K562 (cell line): ENCODE data around the gene ATP6V0C. TPM values are rescaled to one million over a fixed set of nuclear protein-coding genes. Genes with fewer than 3 reads are reported as not detected.
A peak's percentile ranks its signal among the peaks of the same experiment; 100 is the strongest.

Experiments used
- CTBP1 ChIP-seq: fragments of 450-650 bp; IDR thresholded peaks from 2 replicates; pipeline ENCODE4 v1.6.1; 2016; ENCODE audit warnings: borderline replicate concordance
- LEF1 ChIP-seq: fragments of 450-650 bp; IDR thresholded peaks from 2 replicates; pipeline ENCODE4 v1.6.1; 2016; ENCODE audit warnings: mild to moderate bottlenecking
- MYC ChIP-seq, 2 experiments: fragments of 250-450 bp in 1 of 2; sonication (Bioruptor Pico) in 1 of 2; IDR thresholded peaks; 2 replicates each; pipeline versions ENCODE4 v1.5.1 to v1.6.1; 2012 to 2021; ENCODE audit warnings: low read depth in 2 of 2, borderline replicate concordance in 1 of 2, improper control_type of control experiment in 1 of 2, low read length in 1 of 2, mild to moderate bottlenecking in 1 of 2, moderate library complexity in 1 of 2
- NCOR1 ChIP-seq: fragments of 450-650 bp; IDR thresholded peaks from 2 replicates; pipeline ENCODE4 v1.6.1; 2016; ENCODE audit warnings: mild to moderate bottlenecking, moderate library complexity
- NFIC ChIP-seq: fragments of 450-650 bp; IDR thresholded peaks from 2 replicates; pipeline ENCODE4 v1.6.1; 2017; ENCODE audit warnings: mild to moderate bottlenecking, inconsistent platforms
- NR2C2 ChIP-seq, 2 experiments: fragments of 200-800 bp in 1 of 2; sonication (Bioruptor generic) in 1 of 2; sonication (generic) in 1 of 2; formaldehyde crosslinking in 1 of 2; IDR thresholded peaks; 2 replicates each; pipeline versions ENCODE4 v1.6.1 to v1.8.0; 2016 to 2022; ENCODE audit warnings: mild to moderate bottlenecking in 1 of 2, missing compliant biosample characterization in 1 of 2, missing genetic modification characterization in 1 of 2, missing genetic modification reagents in 1 of 2
- PTRF ChIP-seq: fragments of 450-650 bp; IDR thresholded peaks from 2 replicates; pipeline ENCODE4 v1.6.1; 2016; ENCODE audit warnings: mild to moderate bottlenecking, missing genetic modification characterization, missing compliant biosample characterization
- RAD21 ChIP-seq, 2 experiments: fragments of 250-450 bp in 1 of 2; fragments of 450-650 bp in 1 of 2; sonication (Bioruptor Pico) in 1 of 2; formaldehyde crosslinking in 1 of 2; IDR thresholded peaks in 1 of 2; conservative IDR thresholded peaks in 1 of 2; 2 replicates each; pipeline versions ENCODE4 v1.4.0 to v1.8.0; 2020 to 2022; ENCODE audit warnings: mild to moderate bottlenecking in 2 of 2, moderate library complexity in 1 of 2
- RNF2 ChIP-seq: sonication (generic); IDR thresholded peaks from 2 replicates; pipeline ENCODE4 v1.6.1; 2016
- SETDB1 ChIP-seq: IDR thresholded peaks from one replicate; pipeline ENCODE4 v1.6.1; 2012; ENCODE audit warnings: low read length, control low read depth, inconsistent platforms
- SMAD4 ChIP-seq: fragments of 250-450 bp; sonication (Bioruptor Pico); conservative IDR thresholded peaks from 2 replicates; pipeline ENCODE4 v1.8.0; 2021; ENCODE audit warnings: inconsistent platforms, mild to moderate bottlenecking, moderate library complexity
- ZBED1 ChIP-seq: IDR thresholded peaks from 2 replicates; pipeline ENCODE4 v1.6.1; 2014
- ZKSCAN3 ChIP-seq: fragments of 250-450 bp; sonication (Bioruptor Pico); IDR thresholded peaks from 2 replicates; pipeline ENCODE4 v1.4.0; 2020
- polyA plus RNA-seq, 8 experiments: library from polyadenylated mRNA; depleted of rRNA in 4 of 8; stranded (reverse) in 5 of 8; unstranded in 3 of 8; fragments of >200 nt; fragmentation: Nextera tagmentation in 2 of 8; fragmentation: Illumina TruSeq in 1 of 8; extraction: Ambion mirVana in 2 of 8; extraction: Trizol in 1 of 8; gene quantifications; 2 replicates each; pipeline versions ENCODE4 v1.2.1 to v1.2.3, GENCODE V29; 2011 to 2014; ENCODE audit warnings: inconsistent platforms in 1 of 8, missing spikeins in 1 of 8
- total RNA-seq, 7 experiments: library from RNA; depleted of rRNA in 6 of 7; stranded (reverse); fragments of >200 nt in 6 of 7; fragmentation: Illumina TruSeq in 2 of 7; extraction: Trizol in 2 of 7; gene quantifications; 2 replicates each; pipeline versions ENCODE4 v1.2.1 to v1.2.3, GENCODE V29; 2011 to 2021; ENCODE audit warnings: low replicate concordance in 1 of 7
- TF ChIP-seq, protein P1 (sequence below): fragments of 200-800 bp; sonication (Bioruptor generic); IDR thresholded peaks from 2 replicates; pipeline ENCODE4 v1.6.1; 2017; ENCODE audit warnings: missing genetic modification characterization, missing compliant biosample characterization
- TF ChIP-seq, protein P2 (sequence below): fragments of 250-450 bp; sonication (Bioruptor Pico); IDR thresholded peaks from 2 replicates; pipeline ENCODE4 v1.5.0; 2021
- TF ChIP-seq, protein P3 (sequence below): fragments of 250-450 bp; sonication (Bioruptor Pico); IDR thresholded peaks from 2 replicates; pipeline ENCODE4 v1.4.0; 2020; ENCODE audit warnings: mild to moderate bottlenecking
- TF ChIP-seq, protein P4 (sequence below): sonication (generic); formaldehyde crosslinking; IDR thresholded peaks from 2 replicates; pipeline ENCODE4 v1.8.0; 2022; ENCODE audit warnings: missing genetic modification reagents, mild to moderate bottlenecking, moderate library complexity, borderline replicate concordance
- TF ChIP-seq, protein P5 (sequence below): fragments of 450-650 bp; IDR thresholded peaks from 2 replicates; pipeline ENCODE4 v1.6.1; 2017; ENCODE audit warnings: antibody characterized with exemption, mild to moderate bottlenecking

The ATP6V0C gene
- total and polyA plus RNA-seq, 9 of the 15 experiments (the other 6 are each of a cell fraction or from before 2014, with no cell fraction given): 2.9 to 228 (median 22.7) TPM

DNA sequence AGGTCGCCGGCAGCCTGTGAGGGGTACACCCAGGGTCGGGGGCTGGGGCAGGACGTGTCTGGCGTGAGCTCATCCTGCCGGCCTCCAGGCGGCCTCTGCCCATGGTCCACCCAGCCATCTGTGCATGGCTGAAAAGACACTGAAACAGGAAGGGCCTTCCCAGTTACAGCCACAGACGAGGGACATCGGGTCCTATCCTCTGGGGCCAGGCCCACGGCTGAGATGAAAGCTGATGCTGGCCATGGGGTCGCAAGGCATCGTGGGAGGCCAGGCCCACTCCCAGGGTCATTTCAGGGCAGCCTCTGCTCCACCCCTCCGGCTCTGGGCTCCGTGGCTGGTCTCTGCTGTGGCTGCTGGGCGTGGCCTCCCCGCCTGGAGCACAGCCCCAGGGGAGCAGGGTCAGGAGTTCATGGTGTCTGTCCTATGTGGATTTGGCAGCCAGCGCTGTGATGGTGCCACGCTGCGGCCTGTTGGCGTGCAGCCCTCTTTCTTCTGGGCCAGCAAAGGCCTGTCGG, 16.6 kb upstream of the ATP6V0C start (continued):
- TF ChIP-seq, protein P1, sequence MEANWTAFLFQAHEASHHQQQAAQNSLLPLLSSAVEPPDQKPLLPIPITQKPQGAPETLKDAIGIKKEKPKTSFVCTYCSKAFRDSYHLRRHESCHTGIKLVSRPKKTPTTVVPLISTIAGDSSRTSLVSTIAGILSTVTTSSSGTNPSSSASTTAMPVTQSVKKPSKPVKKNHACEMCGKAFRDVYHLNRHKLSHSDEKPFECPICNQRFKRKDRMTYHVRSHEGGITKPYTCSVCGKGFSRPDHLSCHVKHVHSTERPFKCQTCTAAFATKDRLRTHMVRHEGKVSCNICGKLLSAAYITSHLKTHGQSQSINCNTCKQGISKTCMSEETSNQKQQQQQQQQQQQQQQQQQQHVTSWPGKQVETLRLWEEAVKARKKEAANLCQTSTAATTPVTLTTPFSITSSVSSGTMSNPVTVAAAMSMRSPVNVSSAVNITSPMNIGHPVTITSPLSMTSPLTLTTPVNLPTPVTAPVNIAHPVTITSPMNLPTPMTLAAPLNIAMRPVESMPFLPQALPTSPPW: peak; percentile 27; the same call in 1 of the 2 replicates
- TF ChIP-seq, protein P2, sequence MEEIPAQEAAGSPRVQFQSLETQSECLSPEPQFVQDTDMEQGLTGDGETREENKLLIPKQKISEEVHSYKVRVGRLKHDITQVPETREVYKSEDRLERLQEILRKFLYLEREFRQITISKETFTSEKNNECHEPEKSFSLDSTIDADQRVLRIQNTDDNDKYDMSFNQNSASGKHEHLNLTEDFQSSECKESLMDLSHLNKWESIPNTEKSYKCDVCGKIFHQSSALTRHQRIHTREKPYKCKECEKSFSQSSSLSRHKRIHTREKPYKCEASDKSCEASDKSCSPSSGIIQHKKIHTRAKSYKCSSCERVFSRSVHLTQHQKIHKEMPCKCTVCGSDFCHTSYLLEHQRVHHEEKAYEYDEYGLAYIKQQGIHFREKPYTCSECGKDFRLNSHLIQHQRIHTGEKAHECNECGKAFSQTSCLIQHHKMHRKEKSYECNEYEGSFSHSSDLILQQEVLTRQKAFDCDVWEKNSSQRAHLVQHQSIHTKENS (CRISPR knock-in tag): no peak
- TF ChIP-seq RAD21 (CRISPR knock-in tag; conservative IDR thresholded peaks at IDR 0.05 in 1 of 2, IDR thresholded peaks at IDR 0.05 in 1 of 2): peak; percentile 51 to 78
- TF ChIP-seq, protein P3, sequence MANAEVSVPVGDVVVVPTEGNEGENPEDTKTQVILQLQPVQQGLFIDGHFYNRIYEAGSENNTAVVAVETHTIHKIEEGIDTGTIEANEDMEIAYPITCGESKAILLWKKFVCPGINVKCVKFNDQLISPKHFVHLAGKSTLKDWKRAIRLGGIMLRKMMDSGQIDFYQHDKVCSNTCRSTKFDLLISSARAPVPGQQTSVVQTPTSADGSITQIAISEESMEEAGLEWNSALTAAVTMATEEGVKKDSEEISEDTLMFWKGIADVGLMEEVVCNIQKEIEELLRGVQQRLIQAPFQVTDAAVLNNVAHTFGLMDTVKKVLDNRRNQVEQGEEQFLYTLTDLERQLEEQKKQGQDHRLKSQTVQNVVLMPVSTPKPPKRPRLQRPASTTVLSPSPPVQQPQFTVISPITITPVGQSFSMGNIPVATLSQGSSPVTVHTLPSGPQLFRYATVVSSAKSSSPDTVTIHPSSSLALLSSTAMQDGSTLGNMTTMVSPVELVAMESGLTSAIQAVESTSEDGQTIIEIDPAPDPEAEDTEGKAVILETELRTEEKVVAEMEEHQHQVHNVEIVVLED (CRISPR knock-in tag): no peak
- TF ChIP-seq ZBED1: no peak
- no peak for TF ChIP-seq ZKSCAN3 (CRISPR knock-in tag)
- TF ChIP-seq SMAD4 (CRISPR knock-in tag): peak; percentile 88
- TF ChIP-seq PTRF: no peak
- TF ChIP-seq RNF2: no peak
- TF ChIP-seq, protein P4, sequence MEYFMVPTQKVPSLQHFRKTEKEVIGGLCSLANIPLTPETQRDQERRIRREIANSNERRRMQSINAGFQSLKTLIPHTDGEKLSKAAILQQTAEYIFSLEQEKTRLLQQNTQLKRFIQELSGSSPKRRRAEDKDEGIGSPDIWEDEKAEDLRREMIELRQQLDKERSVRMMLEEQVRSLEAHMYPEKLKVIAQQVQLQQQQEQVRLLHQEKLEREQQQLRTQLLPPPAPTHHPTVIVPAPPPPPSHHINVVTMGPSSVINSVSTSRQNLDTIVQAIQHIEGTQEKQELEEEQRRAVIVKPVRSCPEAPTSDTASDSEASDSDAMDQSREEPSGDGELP: peak; percentile 62; the same call in 1 of the 2 replicates
- peak; percentile 73 for TF ChIP-seq NCOR1
- 0 out of 2 replicates have a peak, but pooled peaks have one; percentile 41 for TF ChIP-seq LEF1
- TF ChIP-seq NFIC: peak; percentile 61
- TF ChIP-seq MYC (IDR thresholded peaks at IDR 0.05; ENCODE audit: low read depth, low read length): peak; percentile 76
- no peak; the same call in 1 of the 2 replicates for TF ChIP-seq MYC (CRISPR knock-in tag; IDR thresholded peaks at IDR 0.05; ENCODE audit: borderline replicate concordance, low read depth)
- no peak for TF ChIP-seq SETDB1
- peak; percentile 81 for TF ChIP-seq CTBP1
- TF ChIP-seq, protein P5, sequence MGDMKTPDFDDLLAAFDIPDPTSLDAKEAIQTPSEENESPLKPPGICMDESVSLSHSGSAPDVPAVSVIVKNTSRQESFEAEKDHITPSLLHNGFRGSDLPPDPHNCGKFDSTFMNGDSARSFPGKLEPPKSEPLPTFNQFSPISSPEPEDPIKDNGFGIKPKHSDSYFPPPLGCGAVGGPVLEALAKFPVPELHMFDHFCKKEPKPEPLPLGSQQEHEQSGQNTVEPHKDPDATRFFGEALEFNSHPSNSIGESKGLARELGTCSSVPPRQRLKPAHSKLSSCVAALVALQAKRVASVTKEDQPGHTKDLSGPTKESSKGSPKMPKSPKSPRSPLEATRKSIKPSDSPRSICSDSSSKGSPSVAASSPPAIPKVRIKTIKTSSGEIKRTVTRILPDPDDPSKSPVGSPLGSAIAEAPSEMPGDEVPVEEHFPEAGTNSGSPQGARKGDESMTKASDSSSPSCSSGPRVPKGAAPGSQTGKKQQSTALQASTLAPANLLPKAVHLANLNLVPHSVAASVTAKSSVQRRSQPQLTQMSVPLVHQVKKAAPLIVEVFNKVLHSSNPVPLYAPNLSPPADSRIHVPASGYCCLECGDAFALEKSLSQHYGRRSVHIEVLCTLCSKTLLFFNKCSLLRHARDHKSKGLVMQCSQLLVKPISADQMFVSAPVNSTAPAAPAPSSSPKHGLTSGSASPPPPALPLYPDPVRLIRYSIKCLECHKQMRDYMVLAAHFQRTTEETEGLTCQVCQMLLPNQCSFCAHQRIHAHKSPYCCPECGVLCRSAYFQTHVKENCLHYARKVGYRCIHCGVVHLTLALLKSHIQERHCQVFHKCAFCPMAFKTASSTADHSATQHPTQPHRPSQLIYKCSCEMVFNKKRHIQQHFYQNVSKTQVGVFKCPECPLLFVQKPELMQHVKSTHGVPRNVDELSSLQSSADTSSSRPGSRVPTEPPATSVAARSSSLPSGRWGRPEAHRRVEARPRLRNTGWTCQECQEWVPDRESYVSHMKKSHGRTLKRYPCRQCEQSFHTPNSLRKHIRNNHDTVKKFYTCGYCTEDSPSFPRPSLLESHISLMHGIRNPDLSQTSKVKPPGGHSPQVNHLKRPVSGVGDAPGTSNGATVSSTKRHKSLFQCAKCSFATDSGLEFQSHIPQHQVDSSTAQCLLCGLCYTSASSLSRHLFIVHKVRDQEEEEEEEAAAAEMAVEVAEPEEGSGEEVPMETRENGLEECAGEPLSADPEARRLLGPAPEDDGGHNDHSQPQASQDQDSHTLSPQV: peak; percentile 74
- peak; percentile 51; the same call in 1 of the 2 replicates for TF ChIP-seq NR2C2 (CRISPR knock-in tag; IDR thresholded peaks at IDR 0.05)
- TF ChIP-seq NR2C2 (tag; IDR thresholded peaks at IDR 0.05): peak; percentile 92
